KBM-7 (cell line): ENCODE results near the gene BCL2L13.
"Not testable (repeated sequence)": the region's sequence is repeated elsewhere in the genome, so short reads cannot be mapped to it uniquely, and the experiment has no call there.

Source experiments
- DNase-seq: peaks from one replicate; pipeline ENCODE4 v3.0.0-alpha.2; 2015
- in situ Hi-C: fragments of 300-500 bp; cut with MboI; formaldehyde crosslinking; loops from 2 replicates; pipeline ENCODE4 v1.14.3; 2020; ENCODE audit warnings: low sequenced_read_pairs, low pct_unique_long_range_greater_than_20kb, mixed read lengths

BCL2L13 gene

DNA sequence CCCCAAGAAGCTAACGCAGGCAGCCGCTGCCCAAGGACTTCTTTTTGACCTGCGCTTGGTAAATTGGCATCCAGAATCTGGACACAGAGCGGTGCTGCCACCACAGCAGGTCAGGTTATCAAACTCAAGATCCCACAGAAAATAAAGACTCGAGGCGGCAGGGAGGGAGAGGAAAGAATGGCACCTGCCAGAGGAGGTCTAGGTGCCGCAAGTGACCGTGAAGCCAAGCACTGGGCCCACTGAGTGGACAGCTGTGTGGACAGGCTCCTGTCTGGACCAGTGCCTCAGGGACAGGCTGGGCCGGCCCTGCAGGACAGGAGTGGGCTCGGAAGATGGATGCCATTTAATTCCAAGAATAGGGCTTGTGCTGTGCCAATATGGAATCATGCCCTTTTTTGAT is 108.4 kb downstream of the BCL2L13 start:
- in situ Hi-C loops = no loop called here
- DNase-seq = no peak

DNA sequence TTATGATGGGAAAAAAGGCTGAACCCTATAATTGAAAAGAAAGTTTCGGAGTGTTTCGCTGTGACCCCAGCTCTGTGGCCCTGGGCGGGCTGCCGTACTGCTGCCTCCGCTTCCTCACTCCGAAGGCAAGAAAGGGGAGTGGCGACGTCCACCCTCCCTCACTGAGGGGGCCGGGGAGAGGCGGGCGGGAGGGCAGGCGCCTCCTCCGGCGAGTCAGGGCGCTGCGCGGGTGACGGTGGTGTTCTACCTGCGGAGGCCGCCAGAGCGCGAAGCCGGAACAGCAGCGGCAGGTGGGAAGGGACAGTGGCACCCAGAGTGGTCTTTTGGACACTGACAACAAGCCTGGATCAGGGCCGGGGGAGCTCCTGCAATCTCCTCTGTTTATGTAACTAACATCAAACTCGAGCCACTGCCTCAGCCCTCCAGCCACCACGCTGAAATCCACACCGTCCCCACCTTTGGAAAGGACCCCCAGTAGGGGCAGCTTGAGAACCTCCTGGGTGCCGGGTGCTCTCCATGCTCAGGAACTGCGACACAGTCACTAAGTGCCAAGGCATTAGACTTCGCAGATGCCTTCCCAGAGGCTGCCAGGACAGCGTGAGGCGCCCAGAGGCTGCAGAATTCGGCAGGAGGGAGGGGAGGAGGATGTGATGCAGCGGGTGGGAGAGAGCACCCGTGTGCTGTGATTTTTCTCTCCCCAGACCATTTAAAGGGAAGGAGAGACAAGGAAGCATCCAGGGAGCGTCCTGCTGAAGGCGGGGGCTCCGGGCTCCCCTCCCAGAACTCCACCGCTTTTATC is 110.2 kb downstream of the BCL2L13 start:
- no peak for DNase-seq
- in situ Hi-C loops = no loop called here

- DNase-seq = no peak
- in situ Hi-C loops = no loop called here
Observed at GRCh38 chr22:17749605-17750395, 111.2 kb downstream of the BCL2L13 start.

GRCh38 chr22:17751596-17751995 is 113.0 kb downstream of the BCL2L13 start:
- in situ Hi-C loops = no loop called here
- no peak for DNase-seq

DNA sequence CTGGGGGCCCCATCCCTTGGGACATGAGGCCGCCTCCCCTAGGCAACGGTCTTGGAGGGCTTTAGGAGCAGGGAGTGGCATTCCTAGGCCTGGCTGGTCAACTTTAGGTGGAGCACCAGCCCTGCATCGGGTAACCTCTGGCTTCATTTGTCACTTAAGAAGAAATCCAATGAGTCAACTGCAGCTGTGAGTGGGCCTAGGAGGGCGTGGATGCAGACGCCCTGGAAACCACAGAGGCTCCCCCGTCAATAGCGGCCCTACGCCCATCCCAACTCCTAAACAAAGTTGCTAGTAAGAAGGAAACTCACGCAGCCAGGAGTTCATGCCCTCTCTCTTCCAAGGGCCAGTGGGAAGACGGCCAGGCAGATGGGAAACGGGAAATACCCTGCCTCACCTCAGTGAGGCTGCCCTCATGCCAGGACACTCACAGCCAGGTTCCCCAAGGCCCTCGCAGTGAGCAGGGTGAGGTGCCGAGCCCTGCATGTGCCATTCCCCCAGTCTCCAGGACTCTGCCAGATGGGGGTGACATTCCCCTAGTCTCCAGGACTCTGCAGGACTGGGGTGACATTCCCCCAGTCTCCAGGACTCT is 114.9 kb downstream of the BCL2L13 start:
- peak; percentile 11 for DNase-seq
- in situ Hi-C loops = no loop called here

DNA sequence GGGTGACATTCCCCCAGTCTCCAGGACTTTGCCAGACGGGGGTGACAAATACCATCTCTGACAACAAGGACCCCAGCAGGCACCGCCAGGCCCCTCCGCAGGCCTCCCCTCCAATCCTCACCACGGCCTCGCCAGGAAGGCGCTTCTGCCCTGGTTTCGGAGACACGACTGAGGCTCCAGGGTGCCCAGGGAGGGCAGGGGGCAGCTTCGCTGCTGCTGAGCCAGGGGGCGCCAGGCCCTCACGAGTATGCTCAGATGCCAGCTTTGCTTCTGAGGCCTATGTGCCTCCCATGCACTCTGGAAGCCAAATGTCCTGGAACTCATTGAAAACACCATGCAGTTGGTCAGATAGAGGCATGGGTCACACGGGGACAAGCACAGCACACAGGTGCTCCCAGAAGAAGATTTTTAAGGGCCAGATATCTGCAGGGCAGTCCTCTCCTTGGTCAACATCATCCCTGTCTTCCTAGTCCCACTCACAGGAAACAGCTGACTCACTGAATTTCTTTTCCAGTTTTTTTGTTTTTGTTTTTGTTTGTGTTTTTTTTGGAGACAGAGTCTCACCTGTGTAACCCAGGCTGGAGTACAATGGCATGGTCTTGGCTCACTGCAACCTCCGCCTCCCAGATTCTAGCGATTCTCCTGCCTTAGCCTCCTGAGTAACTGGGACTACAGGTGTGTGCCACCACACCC is 115.8 kb downstream of the BCL2L13 start:
- in situ Hi-C loops = no loop called here
- DNase-seq = peak; percentile 20

- in situ Hi-C loops = no loop called here
- no peak for DNase-seq
Observed at GRCh38 chr22:17761138-17761488, 122.6 kb downstream of the BCL2L13 start.

GRCh38 chr22:17763442-17763841 is 124.9 kb downstream of the BCL2L13 start:
- in situ Hi-C loops = not testable (repeated sequence)

GRCh38 chr22:17764036-17764435 is 125.5 kb downstream of the BCL2L13 start:
- in situ Hi-C loops = no loop called here
- no peak for DNase-seq

More at GRCh38 chr22:17763442-17763841, 124.9 kb downstream of the BCL2L13 start:
- DNase-seq = peak; percentile 37

- DNase-seq, in situ Hi-C loops: not testable (repeated sequence)
Observed at GRCh38 chr22:17764852-17765251, 126.3 kb downstream of the BCL2L13 start.

GRCh38 chr22:17767233-17768065 is 128.9 kb downstream of the BCL2L13 start:
- DNase-seq = no peak
- in situ Hi-C loops = no loop called here

DNA sequence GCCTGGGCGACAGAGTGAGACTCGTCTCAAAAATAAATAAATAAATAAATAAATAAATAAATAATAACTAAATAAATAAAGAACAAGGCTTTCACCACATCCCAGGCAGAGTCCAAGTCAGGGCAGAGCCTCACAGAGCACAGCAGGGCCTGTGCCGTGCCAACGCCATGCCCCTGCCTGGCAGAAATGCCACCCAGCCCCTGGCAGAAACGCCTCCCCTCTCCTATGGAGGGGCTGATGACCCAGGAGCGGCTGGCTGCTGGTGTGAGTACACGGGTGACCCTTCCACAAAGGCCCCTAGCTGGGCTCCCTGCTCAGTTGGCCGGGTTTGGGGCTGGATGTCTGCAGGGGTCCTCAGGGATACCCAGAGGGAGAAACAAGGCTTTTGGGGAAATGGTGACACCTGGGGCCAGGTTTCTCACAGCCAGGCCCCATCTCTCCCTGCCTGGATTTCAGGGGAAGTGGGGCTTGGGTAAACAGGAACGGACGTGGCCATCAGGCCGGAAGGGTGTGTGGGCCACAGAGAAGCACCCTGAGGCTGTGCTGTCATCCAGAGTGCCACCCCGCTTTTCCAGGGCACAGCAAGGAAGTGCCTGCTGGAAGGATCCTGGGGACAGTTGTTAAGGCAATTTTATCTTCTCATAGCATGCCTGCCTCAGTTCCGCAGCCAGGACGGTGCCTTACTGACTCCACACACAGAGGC is 130.6 kb downstream of the BCL2L13 start:
- DNase-seq = no peak
- in situ Hi-C loops = no loop called here

GRCh38 chr22:17769716-17770082 is 131.1 kb downstream of the BCL2L13 start:
- no peak for DNase-seq
- in situ Hi-C loops = no loop called here

- DNase-seq = no peak
- in situ Hi-C loops = no loop called here
Observed at GRCh38 chr22:17770180-17771077, 131.9 kb downstream of the BCL2L13 start.

DNA sequence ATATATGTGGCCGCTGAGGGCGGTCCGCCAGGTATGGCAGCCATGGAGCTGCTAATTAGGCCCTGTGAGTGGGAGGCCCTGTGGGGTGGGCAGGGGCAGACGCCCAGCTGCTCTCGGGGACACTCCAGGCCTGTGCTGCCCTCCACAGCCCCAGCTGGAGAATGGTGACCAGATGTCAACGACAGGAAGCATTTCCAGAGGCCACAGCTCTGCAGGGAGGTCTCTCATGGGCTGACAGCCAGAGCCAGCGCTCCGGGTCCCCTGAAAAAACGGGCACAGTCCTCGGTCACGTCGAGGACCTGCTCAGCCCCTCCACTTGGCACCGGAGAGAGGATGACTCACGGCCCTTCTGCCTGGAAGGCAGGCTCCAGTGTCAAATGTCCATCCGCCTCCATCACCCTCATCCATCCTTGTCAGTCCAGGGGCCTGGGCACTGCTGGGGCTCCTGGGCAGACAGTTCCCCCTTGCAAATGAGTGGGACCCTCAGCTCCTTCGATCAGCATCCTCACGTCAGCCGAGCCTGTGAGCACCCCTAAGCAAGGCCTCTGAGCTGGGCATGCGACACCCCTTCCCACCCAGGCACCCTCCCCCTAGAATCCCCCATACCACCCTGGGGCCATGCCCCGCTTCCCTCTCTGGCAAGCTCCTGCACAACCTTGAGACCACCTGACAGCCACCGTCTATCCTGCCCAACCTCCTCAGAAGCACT is 133.8 kb downstream of the BCL2L13 start:
- no peak for DNase-seq
- in situ Hi-C loops = no loop called here

DNA sequence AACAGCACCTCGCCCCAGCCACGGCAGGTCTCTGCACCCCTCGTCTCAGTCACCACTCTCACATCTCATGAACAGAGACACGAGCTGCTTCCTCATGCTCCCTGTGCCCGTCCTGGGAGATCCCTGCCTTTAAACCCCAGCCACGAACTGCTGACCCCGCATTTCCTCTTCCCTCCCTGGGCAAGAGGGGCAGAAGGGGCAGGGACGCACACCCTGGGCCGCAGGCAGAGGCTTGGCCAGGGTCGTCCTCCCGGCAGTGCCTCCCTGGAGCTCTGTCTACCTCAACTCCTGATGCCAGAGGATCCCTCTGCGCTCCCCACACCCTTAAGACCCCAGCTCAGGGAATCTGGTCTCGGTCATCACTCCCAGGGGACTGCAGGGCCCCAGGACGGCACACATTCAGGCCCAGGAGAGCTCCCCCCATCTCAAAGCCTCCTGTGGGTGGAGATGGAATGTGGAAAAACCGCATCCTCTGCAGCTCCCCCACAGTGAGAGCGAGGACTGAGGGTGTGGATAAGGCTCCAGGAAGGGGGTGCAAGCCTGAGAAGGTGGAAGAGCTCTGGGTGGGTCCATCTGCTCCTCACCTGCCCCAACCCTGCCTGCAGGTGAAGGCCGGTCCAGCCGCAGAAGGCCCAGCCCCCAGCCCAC is 134.5 kb downstream of the BCL2L13 start:
- DNase-seq = peak; percentile 35
- in situ Hi-C loops = no loop called here
